Common myeloid progenitor, CD34-positive (primary cell): ENCODE results near the gene NOTCH2.
A peak's percentile ranks its signal among the peaks of the same experiment; 100 is the strongest.
"Not testable (repeated sequence)": the region's sequence is repeated elsewhere in the genome, so short reads cannot be mapped to it uniquely, and the experiment has no call there.

Experiments used
- CTCF ChIA-PET: fragments of 350-600 bp; sonication (Branson Sonifier 250); formaldehyde crosslinking; loops from one replicate; lab custom pipeline; 2021; ENCODE audit warnings: antibody characterized with exemption; lab: Charles Lee
- POLR2A ChIA-PET: fragments of 350-600 bp; sonication (Branson Sonifier 250); formaldehyde crosslinking; loops from one replicate; lab custom pipeline; 2021; ENCODE audit warnings: antibody characterized with exemption; lab: Charles Lee
- DNase-seq, 3 donors: peaks; one replicate each; pipeline versions ENCODE4 v3.0.0 to v3.0.0-alpha.2; 2013
- H3K27ac ChIP-seq, 2 experiments: 1 replicate in 1 of 2; 2 replicates in 1 of 2; pipeline ENCODE4 v1.7.0; 2013; ENCODE audit warnings: inconsistent platforms in 2 of 2, low read length in 2 of 2, mild to moderate bottlenecking in 2 of 2, low read depth in 1 of 2, moderate library complexity in 1 of 2; ENCODE audit not compliant: severe bottlenecking in 2 of 2, insufficient read depth in 1 of 2, poor library complexity in 1 of 2
- H3K27me3 ChIP-seq, 5 experiments: replicated peaks in 2 of 5; 1 replicate in 3 of 5; 2 replicates in 2 of 5; pipeline versions ENCODE4 v1.6.1 to v1.7.0; 2013; ENCODE audit warnings: low read length in 4 of 5, mild to moderate bottlenecking in 2 of 5, moderate library complexity in 2 of 5, inconsistent platforms in 1 of 5; ENCODE audit not compliant: insufficient read depth in 5 of 5, control insufficient read depth in 4 of 5
- H3K36me3 ChIP-seq, 4 experiments: 1 replicate in 2 of 4; 2 replicates in 2 of 4; pipeline versions ENCODE4 v1.6.1 to v1.7.0; 2013; ENCODE audit warnings: low read length in 3 of 4, control low read depth in 1 of 4, mild to moderate bottlenecking in 1 of 4; ENCODE audit not compliant: control insufficient read depth in 4 of 4, insufficient read depth in 4 of 4
- H3K4me1 ChIP-seq, 4 experiments: 1 replicate in 3 of 4; 2 replicates in 1 of 4; pipeline versions ENCODE4 v1.6.1 to v1.7.1; 2013; ENCODE audit warnings: low read length in 3 of 4, mild to moderate bottlenecking in 3 of 4, control low read depth in 1 of 4, inconsistent platforms in 1 of 4, moderate library complexity in 1 of 4; ENCODE audit not compliant: control insufficient read depth in 4 of 4, insufficient read depth in 4 of 4; ENCODE audit errors: control extremely low read depth in 1 of 4
- H3K4me3 ChIP-seq, 7 experiments: 1 replicate in 4 of 7; 2 replicates in 3 of 7; pipeline versions ENCODE4 v1.5.1 to v1.7.0; 2013; ENCODE audit warnings: mild to moderate bottlenecking in 7 of 7, low read length in 6 of 7, moderate library complexity in 6 of 7, inconsistent platforms in 2 of 7, low read depth in 2 of 7, control low read depth in 1 of 7; ENCODE audit not compliant: insufficient read depth in 4 of 7, control insufficient read depth in 1 of 7; ENCODE audit errors: extremely low read depth in 1 of 7
- H3K9me3 ChIP-seq, 5 experiments: 1 replicate in 4 of 5; 2 replicates in 1 of 5; pipeline versions ENCODE4 v1.6.1 to v1.7.1; 2013; ENCODE audit warnings: low read length in 4 of 5, mild to moderate bottlenecking in 2 of 5, inconsistent platforms in 1 of 5, low read depth in 1 of 5, moderate library complexity in 1 of 5; ENCODE audit not compliant: control insufficient read depth in 4 of 5, insufficient read depth in 2 of 5; ENCODE audit errors: control extremely low read depth in 1 of 5
- WGBS: methylation state at CpG from one replicate; pipeline ENCODE4 v1.1.5; 2013; ENCODE audit not compliant: insufficient coverage; 5-methylcytosine and 5-hydroxymethylcytosine counted together

NOTCH2 gene

DNA sequence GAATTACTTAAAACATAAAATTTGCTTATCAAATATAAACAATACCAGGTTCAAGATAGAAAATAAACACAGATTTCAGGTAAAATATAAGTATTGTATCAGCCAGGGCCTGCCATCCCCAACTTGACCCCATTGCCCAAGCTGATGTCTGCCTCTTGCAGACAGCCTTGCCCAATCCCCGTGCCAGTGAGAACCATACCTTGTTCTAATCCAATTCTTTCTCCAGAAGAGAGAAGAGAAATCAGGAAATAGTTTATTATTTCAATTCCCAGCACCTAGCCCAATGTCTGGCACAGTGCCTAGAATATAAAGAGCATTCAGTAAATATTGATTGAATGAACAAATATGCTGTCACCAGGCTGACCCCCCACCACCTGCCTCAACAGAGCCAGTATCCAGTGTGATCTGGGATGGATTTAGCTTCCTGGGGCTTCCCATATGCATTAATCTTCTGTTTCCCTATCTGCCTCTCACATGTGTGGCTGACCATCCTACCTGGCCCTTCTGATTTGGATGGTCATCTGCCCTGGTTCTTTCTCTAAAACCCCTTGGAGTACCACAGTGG, 27.6 kb upstream of the NOTCH2 start:
- POLR2A ChIA-PET, DNase-seq, CTCF ChIA-PET, H3K27ac ChIP-seq, H3K4me3 ChIP-seq, H3K9me3 ChIP-seq, H3K4me1 ChIP-seq, H3K36me3 ChIP-seq, H3K27me3 ChIP-seq: not testable (repeated sequence)
- no CpG with 5 or more reads among the region's 1 CpG for WGBS

DNA sequence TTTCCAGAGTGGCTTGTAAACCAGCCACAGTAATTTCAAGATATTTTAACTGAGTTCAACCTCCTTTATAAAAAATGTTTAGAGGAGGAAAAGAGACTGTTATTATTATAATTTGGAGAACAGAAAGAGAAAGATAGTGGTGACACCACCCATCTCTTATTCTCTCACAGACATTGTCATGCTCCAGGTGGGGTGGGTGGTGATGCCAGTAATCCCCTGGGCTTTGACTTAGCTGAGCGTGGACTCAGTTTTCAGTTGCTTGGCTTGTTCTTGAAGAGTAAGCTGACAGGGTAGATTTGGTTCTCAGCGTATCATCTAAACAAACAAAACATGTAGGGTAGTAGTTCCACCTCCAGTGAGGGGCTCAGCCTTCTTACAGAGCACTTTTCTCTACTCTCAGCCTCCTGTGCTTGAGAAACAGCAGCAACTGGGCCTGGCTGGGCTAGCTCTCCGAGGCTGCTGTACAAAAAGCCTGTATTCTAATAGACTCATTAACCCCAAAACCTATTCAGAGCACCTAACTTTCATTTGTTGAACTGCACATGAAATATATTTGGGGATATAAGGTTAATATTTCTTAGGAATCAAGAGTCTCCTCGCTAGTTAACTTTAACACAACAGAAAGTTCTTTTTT, 24.2 kb upstream of the NOTCH2 start:
- H3K27me3 ChIP-seq, POLR2A ChIA-PET, H3K4me3 ChIP-seq, H3K27ac ChIP-seq, CTCF ChIA-PET, H3K36me3 ChIP-seq, H3K9me3 ChIP-seq, DNase-seq, H3K4me1 ChIP-seq: not testable (repeated sequence)
- no CpG with 5 or more reads among the region's 4 CpGs for WGBS

DNA sequence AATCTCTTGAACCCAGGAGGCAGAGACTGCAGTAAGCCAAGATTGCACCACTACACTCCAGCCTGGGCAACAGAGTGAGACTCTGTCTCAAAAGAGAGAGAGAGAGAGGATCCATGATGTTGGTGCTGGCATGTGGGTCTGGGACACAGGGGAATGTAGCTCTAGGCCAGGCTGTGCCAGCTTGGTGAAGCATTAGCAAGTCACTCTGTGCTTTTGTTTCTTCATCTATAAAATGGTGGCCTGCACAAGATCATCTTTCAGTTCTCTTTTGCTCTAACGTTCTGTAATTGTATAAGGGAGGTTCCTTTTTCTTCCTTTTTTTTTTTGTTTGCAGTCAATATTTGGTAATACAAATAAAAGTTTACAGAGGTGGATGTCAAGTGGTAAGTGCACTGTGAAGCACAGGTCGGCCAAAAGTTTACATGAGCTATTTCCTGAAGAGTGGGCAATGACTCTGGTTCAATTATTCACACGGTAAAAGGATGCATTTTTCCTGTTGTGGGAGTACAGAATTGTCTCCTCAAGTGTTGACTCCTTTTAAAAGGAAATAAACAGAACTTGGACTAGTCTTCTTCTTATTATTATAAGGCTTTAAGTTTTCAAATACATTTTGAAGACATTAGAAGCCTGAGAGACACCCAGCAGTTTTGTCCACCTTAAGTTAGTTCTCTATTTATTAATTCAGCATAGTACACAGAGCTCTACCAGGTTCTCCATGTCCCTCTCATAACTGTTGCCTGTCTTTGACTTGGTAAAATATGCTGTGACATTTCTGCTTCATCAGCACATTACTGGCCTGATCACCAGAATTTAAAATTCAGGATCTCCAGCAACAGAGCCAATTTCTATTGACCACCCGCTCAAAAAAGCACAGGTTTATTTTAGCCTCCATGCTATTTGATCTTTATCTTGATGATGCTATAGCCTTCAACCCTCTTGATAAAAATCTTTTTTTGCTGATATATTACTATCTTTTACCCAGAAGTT, 23.1 kb upstream of the NOTCH2 start:
- H3K27me3 ChIP-seq, H3K27ac ChIP-seq: not testable (repeated sequence)

DNA sequence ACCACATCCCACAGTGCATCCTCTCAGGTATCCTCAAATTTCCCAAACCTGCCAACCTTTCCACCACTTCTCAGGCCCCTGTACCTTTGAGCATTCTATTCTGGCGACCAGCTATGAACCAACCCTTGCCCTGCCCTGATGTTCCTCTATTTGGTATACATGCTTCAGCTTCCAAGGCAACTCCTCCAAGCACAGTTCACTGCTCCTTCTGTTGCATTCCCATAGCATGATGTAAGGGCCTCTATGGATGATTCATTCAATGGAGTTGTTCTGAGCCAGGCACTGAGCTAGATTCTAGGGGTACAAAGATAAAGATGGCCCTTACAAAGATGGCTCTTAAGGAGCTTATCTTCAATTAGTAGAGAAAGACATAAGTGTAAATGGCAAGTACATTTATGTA, 21.4 kb upstream of the NOTCH2 start:
- H3K36me3 ChIP-seq, POLR2A ChIA-PET, H3K27ac ChIP-seq, CTCF ChIA-PET, H3K9me3 ChIP-seq, H3K27me3 ChIP-seq, DNase-seq, H3K4me1 ChIP-seq, H3K4me3 ChIP-seq: not testable (repeated sequence)
- WGBS = no CpG with 5 or more reads among the region's 1 CpG

More for the DNA sequence above, 23.1 kb upstream of the NOTCH2 start:
- whole genome bisulfite sequencing = no CpG with 5 or more reads among the region's 4 CpGs
- H3K4me3 ChIP-seq, CTCF ChIA-PET, H3K36me3 ChIP-seq, H3K4me1 ChIP-seq, DNase-seq, H3K9me3 ChIP-seq, POLR2A ChIA-PET: not testable (repeated sequence)

DNA sequence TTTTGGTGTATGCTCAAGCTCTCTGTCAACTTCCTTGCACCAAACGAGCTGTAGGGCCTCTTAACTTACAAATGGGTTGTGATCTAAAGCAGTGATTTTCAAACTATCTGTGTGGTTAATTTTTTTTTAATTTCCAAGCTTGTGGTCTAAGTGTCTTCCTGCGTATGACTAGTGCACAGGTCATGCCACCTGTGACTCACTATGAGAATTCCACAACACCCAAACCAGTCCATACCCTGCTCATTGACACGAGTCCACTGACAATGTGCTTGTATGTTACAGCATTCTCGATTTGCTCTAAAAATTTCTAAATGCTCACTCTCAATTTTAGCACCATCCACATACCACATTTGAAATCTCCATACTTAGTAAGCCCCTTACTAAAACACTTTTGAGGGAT, 18.5 kb upstream of the NOTCH2 start:
- H3K36me3 ChIP-seq, CTCF ChIA-PET: not testable (repeated sequence)

DNA sequence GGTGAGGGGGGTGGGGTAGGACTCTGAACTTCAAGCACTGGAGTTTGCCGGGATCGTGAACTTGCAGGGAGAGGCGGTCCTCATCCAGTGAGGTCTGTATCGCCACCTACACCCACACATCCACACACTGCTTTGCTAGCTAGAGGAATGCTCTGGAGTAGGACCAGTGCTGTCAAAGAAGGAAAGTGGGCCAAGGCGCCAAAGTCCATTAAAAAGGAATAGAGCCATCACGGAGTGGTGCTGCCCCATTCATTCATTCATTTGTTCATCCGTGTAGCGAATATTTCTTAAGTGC, 405 bp upstream of the NOTCH2 start:
- H3K4me1 ChIP-seq, CTCF ChIA-PET: not testable (repeated sequence)
- no CpG with 5 or more reads among the region's 8 CpGs for WGBS

More for the DNA sequence above, 18.5 kb upstream of the NOTCH2 start:
- H3K4me3 ChIP-seq, POLR2A ChIA-PET, H3K9me3 ChIP-seq, H3K27me3 ChIP-seq, H3K27ac ChIP-seq, H3K4me1 ChIP-seq: not testable (repeated sequence)
- peak; percentile 11 to 68 (median 50) for DNase-seq
- 67% methylated on average over 1 of the region's 4 CpGs for WGBS

DNA sequence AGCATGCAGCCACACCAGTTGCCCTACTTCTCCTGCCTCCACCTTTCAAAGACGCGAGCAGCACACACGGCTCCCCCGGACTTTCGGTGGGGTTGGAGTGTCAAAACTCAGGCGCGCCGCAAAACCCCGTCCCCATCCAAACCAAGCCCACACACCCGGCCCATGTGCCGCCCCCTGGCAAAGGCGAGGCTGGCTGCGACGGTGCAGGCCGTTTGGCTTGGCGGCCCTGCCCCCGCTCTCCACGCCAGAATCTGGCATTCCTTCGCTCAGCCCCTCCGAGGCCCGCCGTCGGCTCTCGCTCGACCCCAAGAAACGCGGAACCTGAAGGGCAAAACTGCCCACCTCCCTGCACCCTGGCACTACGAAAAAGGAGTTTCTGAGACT, 787 bp downstream of the NOTCH2 start:
- H3K9me3 ChIP-seq, DNase-seq, H3K27me3 ChIP-seq, H3K36me3 ChIP-seq, H3K4me1 ChIP-seq, CTCF ChIA-PET, POLR2A ChIA-PET, H3K27ac ChIP-seq: not testable (repeated sequence)
- WGBS = no CpG with 5 or more reads among the region's 28 CpGs
- peak overlapping the region in 4 of 7 experiments; percentile 40 to 67 (median 60) for H3K4me3 ChIP-seq

More for the DNA sequence above, 405 bp upstream of the NOTCH2 start:
- H3K9me3 ChIP-seq, H3K36me3 ChIP-seq, POLR2A ChIA-PET, DNase-seq, H3K27ac ChIP-seq, H3K27me3 ChIP-seq, H3K4me3 ChIP-seq: not testable (repeated sequence)
